GM18499 (cell line): Measurements from ENCODE around the gene NFE2.
"Not testable (repeated sequence)": the region's sequence is repeated elsewhere in the genome, so short reads cannot be mapped to it uniquely, and the experiment has no call there.

Experiments used
- ATAC-seq: cut with Tn5 transposase; IDR thresholded peaks from one replicate; pipeline ENCODE4 v1.9.1; 2021; ENCODE audit warnings: moderate number of reproducible peaks; ENCODE audit not compliant: insufficient read depth, unreplicated experiment

Gene NFE2

GRCh38 chr12:54285150-54286041 lies 15.4 kb downstream of the NFE2 start:
- ATAC-seq: no peak

GRCh38 chr12:54284070-54284780 lies 16.6 kb downstream of the NFE2 start:
- ATAC-seq: not testable (repeated sequence)

GRCh38 chr12:54282949-54283593 lies 17.7 kb downstream of the NFE2 start:
- ATAC-seq: no peak

GRCh38 chr12:54281694-54282093 lies 19.1 kb downstream of the NFE2 start:
- ATAC-seq: not testable (repeated sequence)

- ATAC-seq: not testable (repeated sequence)
Observed at GRCh38 chr12:54281261-54281638, 19.6 kb downstream of the NFE2 start.

GRCh38 chr12:54280468-54281260 lies 20.2 kb downstream of the NFE2 start, which contains the start of gene HNRNPA1:
Gene HNRNPA1 (plus strand): TSS chr12:54280726. CDS start chr12:54280808, 82 bp downstream.
- ATAC-seq: peak; percentile 77

GRCh38 chr12:54279632-54280467 lies 21.0 kb downstream of the NFE2 start, which contains the start of gene CBX5:
Gene CBX5 (minus strand): TSS chr12:54280122. CDS start chr12:54257650, 22,472 bp downstream.
- peak; percentile 69 for ATAC-seq

- ATAC-seq: no peak
Observed at GRCh38 chr12:54279227-54279631, 21.6 kb downstream of the NFE2 start.

GRCh38 chr12:54277823-54278276 lies 23.0 kb downstream of the NFE2 start:
- no peak for ATAC-seq

- ATAC-seq: no peak
Observed at GRCh38 chr12:54276368-54276767, 24.4 kb downstream of the NFE2 start.

- ATAC-seq: no peak
Observed at GRCh38 chr12:54273981-54274380, 26.8 kb downstream of the NFE2 start.

- ATAC-seq: no peak
Observed at GRCh38 chr12:54272214-54272613, 28.6 kb downstream of the NFE2 start.

- no peak for ATAC-seq
Observed at GRCh38 chr12:54270345-54270744, 30.5 kb downstream of the NFE2 start.

- no peak for ATAC-seq
Observed at GRCh38 chr12:54266852-54267251, 34.0 kb downstream of the NFE2 start.

- ATAC-seq: no peak
Observed at GRCh38 chr12:54265364-54265812, 35.4 kb downstream of the NFE2 start.

GRCh38 chr12:54262403-54262925 lies 38.4 kb downstream of the NFE2 start:
- ATAC-seq: no peak

- no peak for ATAC-seq
Observed at GRCh38 chr12:54261815-54262402, 38.9 kb downstream of the NFE2 start.
